ENCODE data around the gene ZNF850.
"Not testable (repeated sequence)": the region's sequence is repeated elsewhere in the genome, so short reads cannot be mapped to it uniquely, and the experiment has no call there.

Gene ZNF850

GRCh38 chr19:36772311-36773222 lies at the start of gene ZNF850:
ZNF850 (minus strand) TSS chr19:36772807; CDS start chr19:36762606, 10,201 bp downstream.
- no peak for TF ChIP-seq CTCF (IDR thresholded peaks at IDR 0.05; ENCODE audit: low read depth, low read length)
- H3K4me3 ChIP-seq (ENCODE audit: low read depth, low read length): peak within 1 kb of the TSS; percentile 92

GRCh38 chr19:36821758-36822157 lies 49.2 kb upstream of the ZNF850 start:
- no peak overlapping the region for H3K4me3 ChIP-seq (ENCODE audit: low read depth, low read length)
- no peak for TF ChIP-seq CTCF (IDR thresholded peaks at IDR 0.05; ENCODE audit: low read depth, low read length)

- H3K4me3 ChIP-seq (ENCODE audit: low read depth, low read length): no peak overlapping the region
- no peak for TF ChIP-seq CTCF (IDR thresholded peaks at IDR 0.05; ENCODE audit: low read depth, low read length)
Observed at GRCh38 chr19:36819130-36819630, 46.6 kb upstream of the ZNF850 start.

GRCh38 chr19:36807029-36807428 lies 34.4 kb upstream of the ZNF850 start:
- H3K4me3 ChIP-seq (ENCODE audit: low read depth, low read length): no peak overlapping the region
- no peak for TF ChIP-seq CTCF (IDR thresholded peaks at IDR 0.05; ENCODE audit: low read depth, low read length)

DNA sequence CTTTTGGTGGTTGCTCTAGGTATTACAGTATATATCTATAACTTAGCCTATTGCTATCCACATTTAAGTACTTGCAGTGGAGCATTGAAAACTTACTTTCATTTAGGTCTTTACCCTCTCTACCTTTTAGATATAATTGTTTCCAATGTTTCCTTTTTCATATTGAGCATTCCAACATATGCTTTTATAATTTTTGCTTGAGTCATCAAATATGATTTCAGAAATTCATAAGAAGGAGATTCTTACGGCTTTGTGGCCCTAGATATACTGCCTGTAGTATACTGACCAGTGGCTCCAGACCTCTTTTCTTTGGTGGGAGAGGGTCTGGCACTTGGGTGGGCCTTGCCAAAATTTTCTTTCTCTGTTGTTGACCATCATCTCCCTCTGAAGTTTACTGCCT lies 32.8 kb upstream of the ZNF850 start:
- no peak for TF ChIP-seq CTCF (IDR thresholded peaks at IDR 0.05; ENCODE audit: low read depth, low read length)
- no peak overlapping the region for H3K4me3 ChIP-seq (ENCODE audit: low read depth, low read length)

- no peak for TF ChIP-seq CTCF (IDR thresholded peaks at IDR 0.05; ENCODE audit: low read depth, low read length)
- H3K4me3 ChIP-seq (ENCODE audit: low read depth, low read length): peak overlapping the region; percentile 78
Observed at GRCh38 chr19:36797786-36798108, 25.1 kb upstream of the ZNF850 start.

DNA sequence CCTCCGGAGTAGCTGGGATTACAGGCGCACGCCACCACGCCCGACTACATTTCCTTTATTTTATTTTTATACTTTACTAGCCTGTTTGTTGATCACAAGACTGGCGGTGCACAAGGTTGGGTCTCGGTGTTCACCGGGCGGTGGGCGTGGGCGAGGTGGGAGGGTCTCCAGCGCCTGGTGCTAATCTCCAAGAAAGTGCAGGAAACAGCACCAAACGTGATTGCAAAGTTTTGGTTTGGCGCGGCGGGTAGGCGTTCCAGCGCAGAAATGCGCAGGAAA lies 24.0 kb upstream of the ZNF850 start:
- peak overlapping the region; percentile 78 for H3K4me3 ChIP-seq (ENCODE audit: low read depth, low read length)
- TF ChIP-seq CTCF (IDR thresholded peaks at IDR 0.05; ENCODE audit: low read depth, low read length): no peak

DNA sequence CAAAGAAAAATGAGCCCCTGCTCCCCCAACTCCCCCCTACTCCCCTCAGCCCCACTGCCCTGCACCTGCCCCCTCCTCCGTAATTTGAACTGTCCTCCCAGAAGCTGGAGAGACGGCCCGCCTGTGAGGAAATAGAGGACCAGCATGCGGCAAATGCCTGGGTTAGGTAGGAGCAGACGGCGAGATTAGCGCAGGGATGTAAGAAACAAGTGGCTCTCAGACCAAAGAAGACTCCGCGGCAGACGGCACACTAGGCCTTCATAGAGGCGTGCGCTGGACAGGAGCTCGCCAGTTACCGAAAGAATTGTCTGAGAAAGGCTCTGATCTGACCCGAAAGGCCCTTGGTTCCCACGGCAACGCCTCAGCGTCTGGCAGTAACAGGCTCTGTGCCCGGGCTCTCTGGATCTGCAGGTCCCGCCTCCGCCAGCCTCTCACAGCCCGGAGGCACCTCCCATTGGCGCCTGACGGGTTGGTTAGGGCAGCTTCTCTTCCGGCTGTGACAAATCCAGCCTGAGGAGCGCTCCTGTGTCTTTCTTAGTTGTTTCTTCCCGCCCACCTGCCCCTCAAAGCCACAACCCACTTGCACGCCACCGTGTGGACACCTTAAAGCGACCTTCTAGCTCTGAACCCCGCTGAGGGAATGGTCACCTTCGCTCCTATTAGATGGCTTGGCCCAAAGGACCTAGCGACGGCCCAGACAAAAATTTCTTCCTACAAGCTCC lies 19.0 kb upstream of the ZNF850 start:
- H3K4me3 ChIP-seq (ENCODE audit: low read depth, low read length): not testable (repeated sequence)
